ENCODE data around the gene FAF2.
A peak's percentile ranks its signal among the peaks of the same experiment; 100 is the strongest.

The FAF2 gene

DNA sequence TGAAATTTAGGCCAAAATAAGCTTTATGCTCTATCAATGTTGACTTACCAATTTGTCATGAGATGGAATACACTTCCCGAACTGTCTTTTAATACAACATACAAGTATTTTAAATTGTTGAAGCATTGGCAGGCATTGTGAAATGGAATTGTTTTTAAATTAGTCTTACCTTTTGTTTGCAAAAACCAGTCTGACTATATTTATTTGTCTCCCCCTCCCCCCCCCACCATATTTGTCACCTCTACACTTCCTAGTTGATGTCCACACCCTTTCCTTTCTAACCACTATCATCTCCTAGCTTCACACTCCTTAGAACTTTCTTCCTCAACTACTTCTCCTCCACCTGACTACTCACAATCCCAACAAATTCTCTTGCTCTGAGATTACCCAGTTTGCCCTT is 40.9 kb downstream of the FAF2 start:
- no peak overlapping the region for H3K23ac ChIP-seq (ENCODE audit: low read length)
- H3K18ac ChIP-seq (ENCODE audit: low read length): no peak overlapping the region
- no peak overlapping the region for H4K8ac ChIP-seq (ENCODE audit: low read depth, low read length)
- H2AK5ac ChIP-seq (ENCODE audit: low read length): no peak overlapping the region
- H3K79me2 ChIP-seq (ENCODE audit: control insufficient read depth, insufficient read depth, low read length, poor library complexity): no peaks in the 10 kb centered on the region
- no peak overlapping the region for H3K4me2 ChIP-seq (ENCODE audit: low read length)
- no peak overlapping the region for H3K4me3 ChIP-seq (ENCODE audit: low read depth, low read length)
- H3K14ac ChIP-seq (ENCODE audit: low read length): no peak overlapping the region
- H3K4ac ChIP-seq (ENCODE audit: low read depth, low read length): no peak overlapping the region
- no CpG with 5 or more reads among the region's 1 CpG for WGBS (ENCODE audit: extremely low coverage, insufficient coverage, insufficient read length)
- H4K91ac ChIP-seq (ENCODE audit: low read depth, low read length): no peak overlapping the region
- no peaks in the 10 kb centered on the region for H3K27me3 ChIP-seq (ENCODE audit: insufficient read depth, low read length)
- H3K4me1 ChIP-seq (ENCODE audit: control insufficient read depth in 1 of 2, insufficient read depth in 2 of 2, low read length in 2 of 2): no peaks in the 10 kb centered on the region
- peaks cover 24 to 45% of the 10 kb centered on the region in 2 experiments for H3K36me3 ChIP-seq (ENCODE audit: control insufficient read depth in 1 of 2, insufficient read depth in 2 of 2, low read length in 2 of 2)
- no peak overlapping the region for H2BK5ac ChIP-seq (ENCODE audit: low read depth, low read length, poor library complexity)
- no peak overlapping the region for H3K27ac ChIP-seq (ENCODE audit: low read depth, low read length)
- H2BK120ac ChIP-seq (ENCODE audit: insufficient read depth, low read length, poor library complexity): no peak overlapping the region
- H3K9ac ChIP-seq (ENCODE audit: low read length): no peak overlapping the region
- DNase-seq: peak in 1 of 2 donors; percentile 44
- H2AFZ ChIP-seq (ENCODE audit: insufficient read depth, low read length, poor library complexity): no peak overlapping the region
- H4K12ac ChIP-seq (ENCODE audit: low read depth, low read length): no peak overlapping the region
- no peaks in the 10 kb centered on the region for H3K9me3 ChIP-seq (ENCODE audit: insufficient read depth, low read depth, low read length)
- H2BK12ac ChIP-seq (ENCODE audit: low read length): no peak overlapping the region
- no peaks in the 10 kb centered on the region for H3K79me1 ChIP-seq (ENCODE audit: low read length)

DNA sequence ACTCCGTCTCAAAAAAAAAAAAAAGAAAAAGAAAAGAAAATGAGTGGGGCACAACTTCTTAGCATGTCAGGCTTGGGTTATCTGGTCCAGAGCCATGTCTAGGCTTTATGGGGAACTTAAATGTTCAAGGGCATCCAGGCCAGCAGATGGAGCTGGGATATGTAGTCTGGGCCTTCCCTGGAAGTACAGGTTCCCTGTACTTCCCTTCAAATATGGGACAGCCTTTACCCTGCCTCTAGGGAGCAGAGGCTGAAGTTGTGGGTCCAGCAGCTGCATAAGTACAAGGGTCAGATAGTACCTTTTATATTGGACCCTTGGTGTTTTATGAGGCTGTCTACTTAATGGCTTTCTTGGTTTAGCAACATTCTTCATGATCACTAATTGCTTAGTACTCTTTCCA is 42.1 kb downstream of the FAF2 start:
- Histone ChIP-seq H3K4me3 (ENCODE audit: low read depth, low read length) (no peak overlapping the region), H3K9me3 (ENCODE audit: insufficient read depth, low read depth, low read length) (no peaks in the 10 kb centered on the region), H3K14ac (ENCODE audit: low read length) (no peak overlapping the region), H3K18ac (ENCODE audit: low read length) (no peak overlapping the region), H3K79me2 (ENCODE audit: control insufficient read depth, insufficient read depth, low read length, poor library complexity) (no peaks in the 10 kb centered on the region), H3K23ac (ENCODE audit: low read length) (no peak overlapping the region), H2BK12ac (ENCODE audit: low read length) (no peak overlapping the region), H3K4me2 (ENCODE audit: low read length) (no peak overlapping the region), H2AK5ac (ENCODE audit: low read length) (no peak overlapping the region), H4K91ac (ENCODE audit: low read depth, low read length) (no peak overlapping the region), H2BK120ac (ENCODE audit: insufficient read depth, low read length, poor library complexity) (no peak overlapping the region), H3K9ac (ENCODE audit: low read length) (no peak overlapping the region), H4K12ac (ENCODE audit: low read depth, low read length) (no peak overlapping the region), H3K4me1 (ENCODE audit: control insufficient read depth in 1 of 2, insufficient read depth in 2 of 2, low read length in 2 of 2) (no peaks in the 10 kb centered on the region), H4K8ac (ENCODE audit: low read depth, low read length) (no peak overlapping the region), H2BK5ac (ENCODE audit: low read depth, low read length, poor library complexity) (no peak overlapping the region), H3K4ac (ENCODE audit: low read depth, low read length) (no peak overlapping the region), H2AFZ (ENCODE audit: insufficient read depth, low read length, poor library complexity) (no peak overlapping the region), H3K36me3 (ENCODE audit: control insufficient read depth in 1 of 2, insufficient read depth in 2 of 2, low read length in 2 of 2) (peaks cover 26 to 51% of the 10 kb centered on the region in 2 experiments), H3K27me3 (ENCODE audit: insufficient read depth, low read length) (no peaks in the 10 kb centered on the region), H3K27ac (ENCODE audit: low read depth, low read length) (no peak overlapping the region), H3K79me1 (ENCODE audit: low read length) (no peaks in the 10 kb centered on the region)
- no CpG with 5 or more reads among the region's 1 CpG for WGBS (ENCODE audit: extremely low coverage, insufficient coverage, insufficient read length)
- DNase-seq: no peak

DNA sequence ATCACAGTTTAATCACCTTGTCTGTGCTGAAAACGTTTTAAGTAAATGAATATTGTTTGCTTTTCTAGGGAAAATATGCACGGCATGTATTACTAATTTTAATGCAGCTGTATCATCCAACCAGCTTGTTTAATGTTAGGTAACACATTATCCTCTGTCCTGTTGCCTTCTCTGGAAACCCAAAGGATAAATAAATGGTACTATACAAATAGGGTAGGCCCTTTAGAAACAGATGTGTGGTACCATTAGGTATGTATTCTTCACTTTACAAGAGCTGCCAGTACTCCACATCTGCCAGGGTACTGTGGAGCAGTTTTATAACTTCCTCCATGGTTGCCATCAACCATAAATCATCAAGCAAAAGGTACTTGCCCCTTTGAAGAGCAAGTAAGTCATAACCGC is 42.9 kb downstream of the FAF2 start:
- DNase-seq: no peak
- H2BK12ac ChIP-seq (ENCODE audit: low read length): no peak overlapping the region
- no peak overlapping the region for H3K4me2 ChIP-seq (ENCODE audit: low read length)
- H3K79me2 ChIP-seq (ENCODE audit: control insufficient read depth, insufficient read depth, low read length, poor library complexity): no peaks in the 10 kb centered on the region
- H2BK5ac ChIP-seq (ENCODE audit: low read depth, low read length, poor library complexity): no peak overlapping the region
- H3K18ac ChIP-seq (ENCODE audit: low read length): no peak overlapping the region
- H3K14ac ChIP-seq (ENCODE audit: low read length): no peak overlapping the region
- no peak overlapping the region for H2BK120ac ChIP-seq (ENCODE audit: insufficient read depth, low read length, poor library complexity)
- no peak overlapping the region for H4K8ac ChIP-seq (ENCODE audit: low read depth, low read length)
- H2AFZ ChIP-seq (ENCODE audit: insufficient read depth, low read length, poor library complexity): no peak overlapping the region
- peaks cover 21 to 52% of the 10 kb centered on the region in 2 experiments for H3K36me3 ChIP-seq (ENCODE audit: control insufficient read depth in 1 of 2, insufficient read depth in 2 of 2, low read length in 2 of 2)
- H3K9me3 ChIP-seq (ENCODE audit: insufficient read depth, low read depth, low read length): no peaks in the 10 kb centered on the region
- H3K4me3 ChIP-seq (ENCODE audit: low read depth, low read length): no peak overlapping the region
- H3K27ac ChIP-seq (ENCODE audit: low read depth, low read length): no peak overlapping the region
- H3K79me1 ChIP-seq (ENCODE audit: low read length): no peaks in the 10 kb centered on the region
- WGBS (ENCODE audit: extremely low coverage, insufficient coverage, insufficient read length): no CpG with 5 or more reads among the region's 3 CpGs
- no peaks in the 10 kb centered on the region for H3K27me3 ChIP-seq (ENCODE audit: insufficient read depth, low read length)
- no peak overlapping the region for H4K12ac ChIP-seq (ENCODE audit: low read depth, low read length)
- H3K4ac ChIP-seq (ENCODE audit: low read depth, low read length): no peak overlapping the region
- H3K23ac ChIP-seq (ENCODE audit: low read length): no peak overlapping the region
- no peaks in the 10 kb centered on the region for H3K4me1 ChIP-seq (ENCODE audit: control insufficient read depth in 1 of 2, insufficient read depth in 2 of 2, low read length in 2 of 2)
- no peak overlapping the region for H4K91ac ChIP-seq (ENCODE audit: low read depth, low read length)
- H3K9ac ChIP-seq (ENCODE audit: low read length): no peak overlapping the region
- H2AK5ac ChIP-seq (ENCODE audit: low read length): no peak overlapping the region

DNA sequence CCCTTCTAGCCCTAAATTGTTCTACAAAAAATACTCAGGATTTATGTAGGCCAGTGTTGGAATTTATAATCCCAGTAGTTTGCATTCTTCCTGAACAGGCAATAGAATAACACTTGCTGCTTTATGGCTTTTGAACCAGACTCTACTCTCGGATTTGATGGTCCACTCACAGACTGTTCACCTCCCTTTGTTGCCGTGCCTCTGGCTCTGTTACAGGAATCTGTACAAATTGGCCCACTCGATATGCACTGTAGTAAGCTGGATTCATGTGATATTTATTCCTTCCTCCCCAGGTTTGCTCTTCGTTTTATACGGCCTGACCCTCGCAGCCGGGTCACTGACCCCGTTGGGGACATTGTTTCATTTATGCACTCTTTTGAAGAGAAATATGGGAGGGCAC is 43.7 kb downstream of the FAF2 start:
- Histone ChIP-seq H4K8ac (ENCODE audit: low read depth, low read length) (no peak overlapping the region), H3K4me3 (ENCODE audit: low read depth, low read length) (no peak overlapping the region), H3K79me1 (ENCODE audit: low read length) (no peaks in the 10 kb centered on the region), H2BK12ac (ENCODE audit: low read length) (no peak overlapping the region), H3K9ac (ENCODE audit: low read length) (no peak overlapping the region), H3K4me2 (ENCODE audit: low read length) (no peak overlapping the region), H2AK5ac (ENCODE audit: low read length) (no peak overlapping the region), H3K18ac (ENCODE audit: low read length) (no peak overlapping the region), H2AFZ (ENCODE audit: insufficient read depth, low read length, poor library complexity) (no peak overlapping the region), H3K27me3 (ENCODE audit: insufficient read depth, low read length) (no peaks in the 10 kb centered on the region), H3K79me2 (ENCODE audit: control insufficient read depth, insufficient read depth, low read length, poor library complexity) (no peaks in the 10 kb centered on the region), H3K9me3 (ENCODE audit: insufficient read depth, low read depth, low read length) (no peaks in the 10 kb centered on the region), H3K23ac (ENCODE audit: low read length) (no peak overlapping the region), H3K27ac (ENCODE audit: low read depth, low read length) (no peak overlapping the region), H2BK120ac (ENCODE audit: insufficient read depth, low read length, poor library complexity) (no peak overlapping the region), H3K14ac (ENCODE audit: low read length) (no peak overlapping the region), H3K4me1 (ENCODE audit: control insufficient read depth in 1 of 2, insufficient read depth in 2 of 2, low read length in 2 of 2) (no peaks in the 10 kb centered on the region), H4K12ac (ENCODE audit: low read depth, low read length) (no peak overlapping the region), H3K4ac (ENCODE audit: low read depth, low read length) (no peak overlapping the region), H2BK5ac (ENCODE audit: low read depth, low read length, poor library complexity) (no peak overlapping the region), H3K36me3 (ENCODE audit: control insufficient read depth in 1 of 2, insufficient read depth in 2 of 2, low read length in 2 of 2) (peaks cover 21 to 56% of the 10 kb centered on the region in 2 experiments), H4K91ac (ENCODE audit: low read depth, low read length) (no peak overlapping the region)
- WGBS (ENCODE audit: extremely low coverage, insufficient coverage, insufficient read length): no CpG with 5 or more reads among the region's 8 CpGs
- DNase-seq: no peak
